Skeletal muscle satellite cell (primary cell): ENCODE measurements around the gene NCF1.
A peak's percentile ranks its signal among the peaks of the same experiment; 100 is the strongest.
"Not testable (repeated sequence)": the region's sequence is repeated elsewhere in the genome, so short reads cannot be mapped to it uniquely, and the experiment has no call there.

Source experiments
- H3K27me3 ChIP-seq: 2 replicates; pipeline ENCODE4 v1.7.0; 2013; ENCODE audit warnings: low read length; ENCODE audit not compliant: control insufficient read depth, insufficient read depth
- H3K36me3 ChIP-seq: 2 replicates; pipeline ENCODE4 v1.7.0; 2013; ENCODE audit warnings: mild to moderate bottlenecking, control low read depth, low read length; ENCODE audit not compliant: insufficient read depth
- H3K4me1 ChIP-seq: 2 replicates; pipeline ENCODE4 v1.7.0; 2013; ENCODE audit warnings: low read length; ENCODE audit not compliant: control insufficient read depth, insufficient read depth
- H3K4me2 ChIP-seq: 2 replicates; pipeline ENCODE4 v1.7.0; 2013; ENCODE audit warnings: mild to moderate bottlenecking, low read length
- H3K4me3 ChIP-seq: 2 replicates; pipeline ENCODE4 v1.7.0; 2013; ENCODE audit warnings: low read length
- H3K9ac ChIP-seq: 2 replicates; pipeline ENCODE4 v1.7.0; 2013; ENCODE audit warnings: mild to moderate bottlenecking, low read depth, low read length, moderate library complexity
- H3K9me3 ChIP-seq: replicated peaks from 2 replicates; pipeline ENCODE4 v1.7.0; 2013; ENCODE audit warnings: mild to moderate bottlenecking, control low read depth, low read length

The NCF1 gene

GRCh38 chr7:74765205-74765918 is 8.4 kb upstream of the NCF1 start:
- H3K36me3 ChIP-seq, H3K4me2 ChIP-seq, H3K9ac ChIP-seq, H3K4me1 ChIP-seq, H3K9me3 ChIP-seq, H3K27me3 ChIP-seq, H3K4me3 ChIP-seq: not testable (repeated sequence)

- not testable (repeated sequence) for H3K27me3 ChIP-seq, H3K9me3 ChIP-seq, H3K4me2 ChIP-seq, H3K4me3 ChIP-seq, H3K36me3 ChIP-seq, H3K9ac ChIP-seq, H3K4me1 ChIP-seq
These were observed 7.3 kb upstream of the NCF1 start for GRCh38 chr7:74766509-74766908.

GRCh38 chr7:74766991-74767390 is 6.8 kb upstream of the NCF1 start:
- not testable (repeated sequence) for H3K9ac ChIP-seq, H3K27me3 ChIP-seq, H3K4me3 ChIP-seq

GRCh38 chr7:74770062-74770461 is 3.7 kb upstream of the NCF1 start:
- not testable (repeated sequence) for H3K27me3 ChIP-seq, H3K36me3 ChIP-seq, H3K4me1 ChIP-seq, H3K4me2 ChIP-seq, H3K9ac ChIP-seq, H3K4me3 ChIP-seq, H3K9me3 ChIP-seq

More at GRCh38 chr7:74766991-74767390, 6.8 kb upstream of the NCF1 start:
- not testable (repeated sequence) for H3K4me2 ChIP-seq, H3K4me1 ChIP-seq, H3K9me3 ChIP-seq, H3K36me3 ChIP-seq

- H3K27me3 ChIP-seq, H3K4me2 ChIP-seq, H3K36me3 ChIP-seq, H3K9ac ChIP-seq, H3K4me1 ChIP-seq, H3K4me3 ChIP-seq, H3K9me3 ChIP-seq: not testable (repeated sequence)
These were observed 1.7 kb upstream of the NCF1 start for GRCh38 chr7:74772093-74772492.

- not testable (repeated sequence) for H3K4me2 ChIP-seq, H3K4me3 ChIP-seq, H3K9me3 ChIP-seq, H3K36me3 ChIP-seq, H3K27me3 ChIP-seq, H3K4me1 ChIP-seq, H3K9ac ChIP-seq
These were observed 1.3 kb downstream of the NCF1 start for GRCh38 chr7:74775111-74775510.

- not testable (repeated sequence) for H3K4me2 ChIP-seq, H3K4me1 ChIP-seq, H3K9ac ChIP-seq, H3K27me3 ChIP-seq, H3K36me3 ChIP-seq, H3K4me3 ChIP-seq, H3K9me3 ChIP-seq
These were observed 5.2 kb downstream of the NCF1 start for GRCh38 chr7:74779053-74779452.

- H3K9ac ChIP-seq, H3K4me2 ChIP-seq, H3K4me3 ChIP-seq, H3K27me3 ChIP-seq, H3K4me1 ChIP-seq, H3K9me3 ChIP-seq, H3K36me3 ChIP-seq: not testable (repeated sequence)
These were observed 7.9 kb downstream of the NCF1 start for GRCh38 chr7:74781746-74782145.

GRCh38 chr7:74783595-74783994 is 9.8 kb downstream of the NCF1 start:
- H3K4me2 ChIP-seq, H3K9me3 ChIP-seq, H3K4me3 ChIP-seq, H3K4me1 ChIP-seq, H3K9ac ChIP-seq, H3K36me3 ChIP-seq, H3K27me3 ChIP-seq: not testable (repeated sequence)

- H3K9me3 ChIP-seq, H3K4me1 ChIP-seq, H3K9ac ChIP-seq, H3K27me3 ChIP-seq, H3K36me3 ChIP-seq: not testable (repeated sequence)
- Histone ChIP-seq H3K4me3 (peak overlapping the region; percentile 47), H3K4me2 (peak overlapping the region; percentile 62)
These were observed 14.7 kb downstream of the NCF1 start for GRCh38 chr7:74788369-74789150.

- not testable (repeated sequence) for H3K9ac ChIP-seq
These were observed 15.5 kb downstream of the NCF1 start for GRCh38 chr7:74789200-74789736.

More at GRCh38 chr7:74789200-74789736, 15.5 kb downstream of the NCF1 start:
- not testable (repeated sequence) for H3K36me3 ChIP-seq, H3K27me3 ChIP-seq, H3K4me1 ChIP-seq, H3K9me3 ChIP-seq, H3K4me2 ChIP-seq, H3K4me3 ChIP-seq
